Neural cell (in vitro differentiated cells): Measurements from ENCODE around the gene TUBB8. TPM values are rescaled to one million over a fixed set of nuclear protein-coding genes. Genes with fewer than 3 reads are reported as not detected.

ENCODE experiments used
- H2AFZ ChIP-seq: fragments of 200-600, 300-800 bp; sonication (generic), shearing (Covaris generic); 2 replicates; pipeline ENCODE4 v1.6.0; 2014; ENCODE audit warnings: low read depth, mild to moderate bottlenecking, antibody characterized with exemption, low read length, moderate library complexity
- H3F3A ChIP-seq: fragments of 200-600 bp; shearing (Covaris generic); 2 replicates; pipeline ENCODE4 v1.6.1; 2016; ENCODE audit warnings: mild to moderate bottlenecking, moderate library complexity, mixed read lengths, antibody characterized with exemption, low read length; ENCODE audit not compliant: insufficient read depth, poor library complexity, severe bottlenecking
- H3K27ac ChIP-seq: fragments of 200-600, 300-800 bp; sonication (generic), shearing (Covaris generic); 2 replicates; pipeline ENCODE4 v1.5.1; 2014; ENCODE audit warnings: mild to moderate bottlenecking, low read length, moderate library complexity
- H3K27me3 ChIP-seq: fragments of 300-800, 200-600 bp; sonication (generic), shearing (Covaris generic); 2 replicates; pipeline ENCODE4 v1.6.0; 2014; ENCODE audit warnings: mild to moderate bottlenecking, low read depth, low read length, moderate library complexity; ENCODE audit not compliant: insufficient read depth
- H3K36me3 ChIP-seq: fragments of 300-800, 200-600 bp; sonication (generic), shearing (Covaris generic); 2 replicates; pipeline ENCODE4 v1.5.1; 2014; ENCODE audit warnings: mild to moderate bottlenecking, antibody characterized with exemption, low read length, moderate library complexity; ENCODE audit not compliant: insufficient read depth
- H3K4me2 ChIP-seq: fragments of 300-800, 200-600 bp; sonication (generic), shearing (Covaris generic); 2 replicates; pipeline ENCODE4 v1.6.0; 2014; ENCODE audit warnings: mild to moderate bottlenecking, low read length
- H3K4me3 ChIP-seq: fragments of 300-800, 200-600 bp; sonication (generic), shearing (Covaris generic); 2 replicates; pipeline ENCODE4 v1.5.1; 2014; ENCODE audit warnings: mild to moderate bottlenecking, low read length, moderate library complexity
- H3K79me2 ChIP-seq: fragments of 200-600 bp; shearing (Covaris generic); replicated peaks from 2 replicates; pipeline ENCODE4 v1.6.0; 2014; ENCODE audit warnings: mild to moderate bottlenecking, low read length, moderate library complexity; ENCODE audit not compliant: insufficient read depth
- H3K9ac ChIP-seq: fragments of 300-800, 200-600 bp; sonication (generic), shearing (Covaris generic); 2 replicates; pipeline ENCODE4 v1.6.1; 2016; ENCODE audit warnings: mild to moderate bottlenecking, low read length, mixed read lengths
- H3K9me2 ChIP-seq: fragments of 200-600 bp; shearing (Covaris generic); 2 replicates; pipeline ENCODE4 v1.6.1; 2016; ENCODE audit warnings: mild to moderate bottlenecking, low read length, mixed read lengths; ENCODE audit not compliant: insufficient read depth
- H3K9me3 ChIP-seq: fragments of 200-600, 300-800 bp; sonication (generic), shearing (Covaris generic); 2 replicates; pipeline ENCODE4 v1.6.1; 2016; ENCODE audit warnings: mild to moderate bottlenecking, mixed run types, low read length, moderate library complexity, mixed read lengths
- H4K20me1 ChIP-seq: fragments of 200-600 bp; shearing (Covaris generic); 2 replicates; pipeline ENCODE4 v1.6.1; 2016; ENCODE audit warnings: mild to moderate bottlenecking, mixed run types; ENCODE audit not compliant: insufficient read depth
- EP300 ChIP-seq: fragments of 450-650 bp; conservative IDR thresholded peaks from 2 replicates; pipeline ENCODE4 v1.6.1; 2014; ENCODE audit warnings: antibody characterized with exemption, mild to moderate bottlenecking, moderate library complexity; ENCODE audit not compliant: poor library complexity, severe bottlenecking
- EZH2 ChIP-seq: fragments of 200-600, 300-800 bp; shearing (Covaris generic), sonication (generic); IDR thresholded peaks from 2 replicates; pipeline ENCODE4 v1.6.1; 2014; ENCODE audit warnings: antibody characterized with exemption, low read length, borderline replicate concordance, mild to moderate bottlenecking; ENCODE audit not compliant: insufficient read depth, poor library complexity, severe bottlenecking
- MXI1 ChIP-seq: fragments of 450-650 bp; conservative IDR thresholded peaks from 2 replicates; pipeline ENCODE4 v1.6.1; 2014; ENCODE audit warnings: antibody characterized with exemption, mild to moderate bottlenecking; ENCODE audit not compliant: poor library complexity, severe bottlenecking
- POLR2AphosphoS5 ChIP-seq: IDR thresholded peaks from 2 replicates; pipeline ENCODE4 v1.6.1; 2012
- RAD21 ChIP-seq: fragments of 450-650 bp; conservative IDR thresholded peaks from 2 replicates; pipeline ENCODE4 v1.6.1; 2014; ENCODE audit warnings: antibody characterized with exemption, mild to moderate bottlenecking, moderate library complexity
- SMC3 ChIP-seq: fragments of 450-650 bp; conservative IDR thresholded peaks from 2 replicates; pipeline ENCODE4 v1.6.1; 2014; ENCODE audit warnings: antibody characterized with exemption, mild to moderate bottlenecking, moderate library complexity; ENCODE audit not compliant: poor library complexity
- TAF1 ChIP-seq: IDR thresholded peaks from 2 replicates; pipeline ENCODE4 v1.6.1; 2012; ENCODE audit warnings: low read depth
- polyA plus RNA-seq: library from polyadenylated mRNA; depleted of rRNA; stranded (reverse); fragments of >200 nt; gene quantifications from 2 replicates; pipeline ENCODE4 v1.2.3, GENCODE V29; 2014
- TF ChIP-seq, protein P1 (sequence below): fragments of 450-650 bp; IDR thresholded peaks from 2 replicates; pipeline ENCODE4 v1.5.1; 2014; ENCODE audit warnings: antibody characterized with exemption, mild to moderate bottlenecking, moderate library complexity; ENCODE audit not compliant: poor library complexity, severe bottlenecking
- TF ChIP-seq, protein P2 (sequence below): IDR thresholded peaks from 2 replicates; pipeline ENCODE4 v1.6.1; 2012; ENCODE audit warnings: borderline replicate concordance

The TUBB8 gene
- polyA plus RNA-seq, 1 donor from 2014 or later: 0.69 TPM

DNA sequence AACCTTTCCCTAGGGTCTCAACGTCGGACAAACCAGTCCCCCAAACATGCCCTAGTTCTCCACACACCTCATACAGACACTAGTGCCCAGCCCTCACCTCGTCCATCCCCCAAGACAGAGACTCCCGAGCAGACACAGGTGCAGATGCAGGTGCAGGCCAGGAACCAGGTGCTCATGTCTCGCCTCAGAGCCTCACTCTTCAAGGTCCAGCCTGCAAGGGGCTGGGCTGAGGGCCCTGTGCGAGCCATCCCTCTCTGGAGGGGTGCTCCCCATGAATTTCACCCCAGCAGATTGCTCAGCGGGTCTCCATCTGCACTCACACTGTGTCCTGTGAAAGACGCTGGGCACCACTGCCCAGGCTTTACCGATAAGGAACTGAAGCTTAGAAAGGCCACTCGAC lies 36.9 kb upstream of the TUBB8 start:
- TF ChIP-seq POLR2AphosphoS5 (no peak), TAF1 (no peak), SMC3 (no peak), MXI1 (no peak), EZH2 (no peak)
- H3K27ac ChIP-seq: no peak overlapping the region

DNA sequence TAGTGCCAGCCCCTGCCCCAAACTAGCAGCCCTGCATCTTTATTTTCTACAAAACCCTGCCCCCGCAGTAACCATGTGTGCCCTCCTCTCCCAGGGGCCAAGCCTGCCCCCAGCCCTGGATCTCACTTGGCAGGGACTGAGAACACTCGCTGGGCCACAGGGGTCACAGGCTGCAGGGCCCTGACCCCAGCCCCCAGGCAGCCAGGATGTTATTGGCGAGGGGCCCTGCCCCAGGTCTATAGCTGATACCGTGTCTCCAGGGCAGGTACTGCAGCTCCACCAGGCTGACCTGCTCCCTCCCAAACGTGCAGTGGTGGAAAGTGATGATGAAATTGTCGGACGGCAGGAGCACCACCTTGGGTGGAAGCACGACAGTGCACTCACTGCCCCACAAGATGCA lies 35.9 kb upstream of the TUBB8 start:
- H3K79me2 ChIP-seq: no peaks in the 10 kb centered on the region
- no peaks in the 10 kb centered on the region for H3K36me3 ChIP-seq
- no peak overlapping the region for H3K9ac ChIP-seq
- no peak overlapping the region for H3K27ac ChIP-seq
- H3K27me3 ChIP-seq: no peaks in the 10 kb centered on the region
- TF ChIP-seq, protein P1, sequence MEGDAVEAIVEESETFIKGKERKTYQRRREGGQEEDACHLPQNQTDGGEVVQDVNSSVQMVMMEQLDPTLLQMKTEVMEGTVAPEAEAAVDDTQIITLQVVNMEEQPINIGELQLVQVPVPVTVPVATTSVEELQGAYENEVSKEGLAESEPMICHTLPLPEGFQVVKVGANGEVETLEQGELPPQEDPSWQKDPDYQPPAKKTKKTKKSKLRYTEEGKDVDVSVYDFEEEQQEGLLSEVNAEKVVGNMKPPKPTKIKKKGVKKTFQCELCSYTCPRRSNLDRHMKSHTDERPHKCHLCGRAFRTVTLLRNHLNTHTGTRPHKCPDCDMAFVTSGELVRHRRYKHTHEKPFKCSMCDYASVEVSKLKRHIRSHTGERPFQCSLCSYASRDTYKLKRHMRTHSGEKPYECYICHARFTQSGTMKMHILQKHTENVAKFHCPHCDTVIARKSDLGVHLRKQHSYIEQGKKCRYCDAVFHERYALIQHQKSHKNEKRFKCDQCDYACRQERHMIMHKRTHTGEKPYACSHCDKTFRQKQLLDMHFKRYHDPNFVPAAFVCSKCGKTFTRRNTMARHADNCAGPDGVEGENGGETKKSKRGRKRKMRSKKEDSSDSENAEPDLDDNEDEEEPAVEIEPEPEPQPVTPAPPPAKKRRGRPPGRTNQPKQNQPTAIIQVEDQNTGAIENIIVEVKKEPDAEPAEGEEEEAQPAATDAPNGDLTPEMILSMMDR: no peak
- no peak for TF ChIP-seq TAF1
- no peak for TF ChIP-seq MXI1
- TF ChIP-seq EP300: no peak
- TF ChIP-seq POLR2AphosphoS5: no peak
- no peak for TF ChIP-seq RAD21
- TF ChIP-seq, protein P2, sequence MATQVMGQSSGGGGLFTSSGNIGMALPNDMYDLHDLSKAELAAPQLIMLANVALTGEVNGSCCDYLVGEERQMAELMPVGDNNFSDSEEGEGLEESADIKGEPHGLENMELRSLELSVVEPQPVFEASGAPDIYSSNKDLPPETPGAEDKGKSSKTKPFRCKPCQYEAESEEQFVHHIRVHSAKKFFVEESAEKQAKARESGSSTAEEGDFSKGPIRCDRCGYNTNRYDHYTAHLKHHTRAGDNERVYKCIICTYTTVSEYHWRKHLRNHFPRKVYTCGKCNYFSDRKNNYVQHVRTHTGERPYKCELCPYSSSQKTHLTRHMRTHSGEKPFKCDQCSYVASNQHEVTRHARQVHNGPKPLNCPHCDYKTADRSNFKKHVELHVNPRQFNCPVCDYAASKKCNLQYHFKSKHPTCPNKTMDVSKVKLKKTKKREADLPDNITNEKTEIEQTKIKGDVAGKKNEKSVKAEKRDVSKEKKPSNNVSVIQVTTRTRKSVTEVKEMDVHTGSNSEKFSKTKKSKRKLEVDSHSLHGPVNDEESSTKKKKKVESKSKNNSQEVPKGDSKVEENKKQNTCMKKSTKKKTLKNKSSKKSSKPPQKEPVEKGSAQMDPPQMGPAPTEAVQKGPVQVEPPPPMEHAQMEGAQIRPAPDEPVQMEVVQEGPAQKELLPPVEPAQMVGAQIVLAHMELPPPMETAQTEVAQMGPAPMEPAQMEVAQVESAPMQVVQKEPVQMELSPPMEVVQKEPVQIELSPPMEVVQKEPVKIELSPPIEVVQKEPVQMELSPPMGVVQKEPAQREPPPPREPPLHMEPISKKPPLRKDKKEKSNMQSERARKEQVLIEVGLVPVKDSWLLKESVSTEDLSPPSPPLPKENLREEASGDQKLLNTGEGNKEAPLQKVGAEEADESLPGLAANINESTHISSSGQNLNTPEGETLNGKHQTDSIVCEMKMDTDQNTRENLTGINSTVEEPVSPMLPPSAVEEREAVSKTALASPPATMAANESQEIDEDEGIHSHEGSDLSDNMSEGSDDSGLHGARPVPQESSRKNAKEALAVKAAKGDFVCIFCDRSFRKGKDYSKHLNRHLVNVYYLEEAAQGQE: no peak
- H4K20me1 ChIP-seq: no peaks in the 10 kb centered on the region
- H3F3A ChIP-seq: no peaks in the 10 kb centered on the region
- no peaks in the 10 kb centered on the region for H3K9me2 ChIP-seq
- H3K4me3 ChIP-seq: no peak overlapping the region
- H2AFZ ChIP-seq: no peak overlapping the region
- no peak overlapping the region for H3K4me2 ChIP-seq
- no peaks in the 10 kb centered on the region for H3K9me3 ChIP-seq

More for the DNA sequence above, 36.9 kb upstream of the TUBB8 start:
- Histone ChIP-seq H3K9me3 (no peaks in the 10 kb centered on the region), H4K20me1 (no peaks in the 10 kb centered on the region), H2AFZ (no peak overlapping the region), H3K9me2 (no peaks in the 10 kb centered on the region), H3K9ac (no peak overlapping the region), H3K79me2 (no peaks in the 10 kb centered on the region), H3F3A (no peaks in the 10 kb centered on the region), H3K36me3 (no peaks in the 10 kb centered on the region), H3K4me3 (no peak overlapping the region), H3K4me2 (no peak overlapping the region), H3K27me3 (no peaks in the 10 kb centered on the region)
